ENCODE measurements around the gene ADAMTS18. TPM values are rescaled to one million over a fixed set of nuclear protein-coding genes. Genes with fewer than 3 reads are reported as not detected.

The ADAMTS18 gene
- total and polyA plus RNA-seq, 4 donors = under 0.01 to 0.17 TPM; not detected in 2

DNA sequence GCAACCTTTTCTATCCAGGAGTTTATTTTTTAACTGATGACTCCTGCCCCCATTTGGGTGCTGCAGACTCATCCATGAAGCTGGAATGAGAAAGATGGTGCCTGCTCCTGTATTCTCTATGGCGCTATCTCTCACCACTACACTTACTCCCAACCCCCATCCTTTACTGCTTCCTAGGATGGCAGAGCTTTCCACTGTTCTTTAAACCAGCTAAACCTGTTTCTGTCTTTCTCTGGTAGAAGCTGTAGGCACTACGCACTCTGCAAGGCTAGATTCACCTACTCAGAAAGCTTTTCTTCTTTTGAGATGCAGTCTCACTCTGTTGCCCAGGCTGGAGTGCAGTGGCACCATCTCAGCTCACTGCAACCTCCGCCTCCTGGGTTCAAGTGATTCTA, 47.0 kb downstream of the ADAMTS18 start (continued):
- TF ChIP-seq, protein P1, sequence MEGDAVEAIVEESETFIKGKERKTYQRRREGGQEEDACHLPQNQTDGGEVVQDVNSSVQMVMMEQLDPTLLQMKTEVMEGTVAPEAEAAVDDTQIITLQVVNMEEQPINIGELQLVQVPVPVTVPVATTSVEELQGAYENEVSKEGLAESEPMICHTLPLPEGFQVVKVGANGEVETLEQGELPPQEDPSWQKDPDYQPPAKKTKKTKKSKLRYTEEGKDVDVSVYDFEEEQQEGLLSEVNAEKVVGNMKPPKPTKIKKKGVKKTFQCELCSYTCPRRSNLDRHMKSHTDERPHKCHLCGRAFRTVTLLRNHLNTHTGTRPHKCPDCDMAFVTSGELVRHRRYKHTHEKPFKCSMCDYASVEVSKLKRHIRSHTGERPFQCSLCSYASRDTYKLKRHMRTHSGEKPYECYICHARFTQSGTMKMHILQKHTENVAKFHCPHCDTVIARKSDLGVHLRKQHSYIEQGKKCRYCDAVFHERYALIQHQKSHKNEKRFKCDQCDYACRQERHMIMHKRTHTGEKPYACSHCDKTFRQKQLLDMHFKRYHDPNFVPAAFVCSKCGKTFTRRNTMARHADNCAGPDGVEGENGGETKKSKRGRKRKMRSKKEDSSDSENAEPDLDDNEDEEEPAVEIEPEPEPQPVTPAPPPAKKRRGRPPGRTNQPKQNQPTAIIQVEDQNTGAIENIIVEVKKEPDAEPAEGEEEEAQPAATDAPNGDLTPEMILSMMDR (IDR thresholded peaks at IDR 0.05; ENCODE audit: low read depth, low read length, missing input control) = no peak
- TF ChIP-seq, protein P2, sequence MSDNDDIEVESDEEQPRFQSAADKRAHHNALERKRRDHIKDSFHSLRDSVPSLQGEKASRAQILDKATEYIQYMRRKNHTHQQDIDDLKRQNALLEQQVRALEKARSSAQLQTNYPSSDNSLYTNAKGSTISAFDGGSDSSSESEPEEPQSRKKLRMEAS (IDR thresholded peaks at IDR 0.05) = no peak
- TF ChIP-seq YY1 (IDR thresholded peaks at IDR 0.05) (no peak), RXRA (IDR thresholded peaks at IDR 0.05) (no peak), TAF1 (conservative IDR thresholded peaks at IDR 0.05) (no peak), HNF4G (IDR thresholded peaks at IDR 0.05) (no peak)
- TF ChIP-seq, protein P3, sequence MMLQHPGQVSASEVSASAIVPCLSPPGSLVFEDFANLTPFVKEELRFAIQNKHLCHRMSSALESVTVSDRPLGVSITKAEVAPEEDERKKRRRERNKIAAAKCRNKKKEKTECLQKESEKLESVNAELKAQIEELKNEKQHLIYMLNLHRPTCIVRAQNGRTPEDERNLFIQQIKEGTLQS (IDR thresholded peaks at IDR 0.05) = no peak

DNA sequence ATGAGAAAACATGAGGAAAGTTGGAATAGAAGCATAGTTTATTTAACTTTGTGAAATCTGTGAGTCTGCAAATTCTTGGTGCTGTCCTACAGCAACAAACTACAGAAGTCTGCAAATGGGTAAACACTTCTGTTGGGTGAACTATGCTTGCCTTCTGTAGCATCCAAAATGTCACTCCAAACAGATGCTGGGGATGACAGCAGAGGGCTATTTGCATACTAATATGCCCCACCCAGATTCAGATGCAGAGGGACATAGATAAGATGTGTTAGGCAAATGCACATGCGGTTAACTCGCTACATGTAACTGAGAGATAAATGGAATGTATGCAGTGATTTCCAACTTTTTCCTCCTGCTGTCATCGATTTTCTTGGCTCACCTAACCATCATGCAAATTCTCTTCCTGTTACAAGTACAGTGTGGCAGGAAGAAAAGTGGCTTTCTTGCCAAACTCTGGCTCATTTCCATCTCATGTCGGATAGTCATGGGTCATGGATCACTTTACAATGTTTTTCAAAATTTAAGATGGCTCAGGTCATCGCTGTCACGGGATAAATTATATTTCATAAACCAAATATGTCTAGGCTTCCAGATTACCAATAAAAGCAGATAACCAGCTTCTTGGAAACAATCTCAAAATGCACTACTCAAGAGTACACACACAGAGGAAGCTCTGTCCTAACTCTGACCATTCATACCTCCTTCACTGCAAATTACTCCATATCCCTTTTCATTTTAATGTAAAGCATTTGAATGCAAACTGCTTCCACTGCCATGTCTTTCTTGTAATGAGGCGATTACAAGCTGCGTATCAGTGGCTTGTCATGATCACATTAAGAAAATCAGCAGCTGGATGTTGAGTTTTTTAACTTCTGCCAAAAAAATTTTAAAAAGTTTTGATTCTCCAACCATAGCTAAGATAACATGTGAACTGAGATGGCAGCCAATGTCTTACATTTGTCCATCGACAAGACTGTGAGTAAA, 47.7 kb downstream of the ADAMTS18 start:
- Histone ChIP-seq H3K4me3 (ENCODE audit: low read depth in 1 of 3, low read length in 3 of 3) (no peak overlapping the region), H3K9me3 (ENCODE audit: control insufficient read depth in 4 of 4, low read length in 3 of 4) (peaks cover 0 to 2% (median 0%) of the 10 kb centered on the region in 4 donors), H3K27me3 (ENCODE audit: control insufficient read depth in 4 of 4, insufficient read depth in 4 of 4, low read length in 3 of 4) (no peaks in the 10 kb centered on the region), H3K9ac (ENCODE audit: low read depth in 1 of 2, low read length in 2 of 2) (no peak overlapping the region), H3K4me1 (ENCODE audit: control insufficient read depth in 4 of 4, insufficient read depth in 4 of 4, low read length in 3 of 4) (no peaks in the 10 kb centered on the region), H3K27ac (ENCODE audit: low read depth in 1 of 2, low read length in 2 of 2) (no peak overlapping the region), H3K36me3 (ENCODE audit: control insufficient read depth in 4 of 4, insufficient read depth in 3 of 4, low read depth in 1 of 4, low read length in 3 of 4) (no peaks in the 10 kb centered on the region)
- DNase-seq (ENCODE audit: low spot score) = no peak
- 74% methylated on average over 9 of the region's 9 CpGs for WGBS
- no peak for TF ChIP-seq YY1 (IDR thresholded peaks at IDR 0.05)
- TF ChIP-seq SP1 (IDR thresholded peaks at IDR 0.05) = no peak
- no peak for TF ChIP-seq JUND (IDR thresholded peaks at IDR 0.05)
- TF ChIP-seq, protein P4, sequence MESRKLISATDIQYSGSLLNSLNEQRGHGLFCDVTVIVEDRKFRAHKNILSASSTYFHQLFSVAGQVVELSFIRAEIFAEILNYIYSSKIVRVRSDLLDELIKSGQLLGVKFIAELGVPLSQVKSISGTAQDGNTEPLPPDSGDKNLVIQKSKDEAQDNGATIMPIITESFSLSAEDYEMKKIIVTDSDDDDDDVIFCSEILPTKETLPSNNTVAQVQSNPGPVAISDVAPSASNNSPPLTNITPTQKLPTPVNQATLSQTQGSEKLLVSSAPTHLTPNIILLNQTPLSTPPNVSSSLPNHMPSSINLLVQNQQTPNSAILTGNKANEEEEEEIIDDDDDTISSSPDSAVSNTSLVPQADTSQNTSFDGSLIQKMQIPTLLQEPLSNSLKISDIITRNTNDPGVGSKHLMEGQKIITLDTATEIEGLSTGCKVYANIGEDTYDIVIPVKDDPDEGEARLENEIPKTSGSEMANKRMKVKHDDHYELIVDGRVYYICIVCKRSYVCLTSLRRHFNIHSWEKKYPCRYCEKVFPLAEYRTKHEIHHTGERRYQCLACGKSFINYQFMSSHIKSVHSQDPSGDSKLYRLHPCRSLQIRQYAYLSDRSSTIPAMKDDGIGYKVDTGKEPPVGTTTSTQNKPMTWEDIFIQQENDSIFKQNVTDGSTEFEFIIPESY (IDR thresholded peaks at IDR 0.05) = no peak
- TF ChIP-seq NR2F2 (IDR thresholded peaks at IDR 0.05) = no peak
- TF ChIP-seq EGR1 (IDR thresholded peaks at IDR 0.05; ENCODE audit: low read depth in 2 of 2) = no peak
- no peak for TF ChIP-seq GABPA (IDR thresholded peaks at IDR 0.05 in 1 of 2, conservative IDR thresholded peaks at IDR 0.05 in 1 of 2)
- TF ChIP-seq RXRA (IDR thresholded peaks at IDR 0.05) = no peak
- TF ChIP-seq, protein P3 (IDR thresholded peaks at IDR 0.05) = no peak
- TF ChIP-seq HNF4G (IDR thresholded peaks at IDR 0.05) = no peak
- TF ChIP-seq RAD21 (IDR thresholded peaks at IDR 0.05) = no peak
- TF ChIP-seq, protein P5, sequence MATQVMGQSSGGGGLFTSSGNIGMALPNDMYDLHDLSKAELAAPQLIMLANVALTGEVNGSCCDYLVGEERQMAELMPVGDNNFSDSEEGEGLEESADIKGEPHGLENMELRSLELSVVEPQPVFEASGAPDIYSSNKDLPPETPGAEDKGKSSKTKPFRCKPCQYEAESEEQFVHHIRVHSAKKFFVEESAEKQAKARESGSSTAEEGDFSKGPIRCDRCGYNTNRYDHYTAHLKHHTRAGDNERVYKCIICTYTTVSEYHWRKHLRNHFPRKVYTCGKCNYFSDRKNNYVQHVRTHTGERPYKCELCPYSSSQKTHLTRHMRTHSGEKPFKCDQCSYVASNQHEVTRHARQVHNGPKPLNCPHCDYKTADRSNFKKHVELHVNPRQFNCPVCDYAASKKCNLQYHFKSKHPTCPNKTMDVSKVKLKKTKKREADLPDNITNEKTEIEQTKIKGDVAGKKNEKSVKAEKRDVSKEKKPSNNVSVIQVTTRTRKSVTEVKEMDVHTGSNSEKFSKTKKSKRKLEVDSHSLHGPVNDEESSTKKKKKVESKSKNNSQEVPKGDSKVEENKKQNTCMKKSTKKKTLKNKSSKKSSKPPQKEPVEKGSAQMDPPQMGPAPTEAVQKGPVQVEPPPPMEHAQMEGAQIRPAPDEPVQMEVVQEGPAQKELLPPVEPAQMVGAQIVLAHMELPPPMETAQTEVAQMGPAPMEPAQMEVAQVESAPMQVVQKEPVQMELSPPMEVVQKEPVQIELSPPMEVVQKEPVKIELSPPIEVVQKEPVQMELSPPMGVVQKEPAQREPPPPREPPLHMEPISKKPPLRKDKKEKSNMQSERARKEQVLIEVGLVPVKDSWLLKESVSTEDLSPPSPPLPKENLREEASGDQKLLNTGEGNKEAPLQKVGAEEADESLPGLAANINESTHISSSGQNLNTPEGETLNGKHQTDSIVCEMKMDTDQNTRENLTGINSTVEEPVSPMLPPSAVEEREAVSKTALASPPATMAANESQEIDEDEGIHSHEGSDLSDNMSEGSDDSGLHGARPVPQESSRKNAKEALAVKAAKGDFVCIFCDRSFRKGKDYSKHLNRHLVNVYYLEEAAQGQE (IDR thresholded peaks at IDR 0.05) = no peak
- no peak for TF ChIP-seq FOXA2 (IDR thresholded peaks at IDR 0.05)
- TF ChIP-seq, protein P2 (IDR thresholded peaks at IDR 0.05) = no peak
- TF ChIP-seq FOXA1 (IDR thresholded peaks at IDR 0.05) = no peak
- TF ChIP-seq TAF1 (conservative IDR thresholded peaks at IDR 0.05) = no peak
- TF ChIP-seq HNF4A (conservative IDR thresholded peaks at IDR 0.05) = no peak

Data from liver (tissue), 9 donors.